Fibroblast of villous mesenchyme (primary cell): ENCODE results near the gene TOP2A. TPM values are rescaled to one million over a fixed set of nuclear protein-coding genes. Genes with fewer than 3 reads are reported as not detected.

Experiments used
- DNase-seq: peaks from one replicate; pipeline ENCODE4 v3.0.0-alpha.2; 2010; ENCODE audit warnings: low read depth
- H3K4me3 ChIP-seq: 2 replicates; pipeline ENCODE4 v1.5.1; 2011; ENCODE audit warnings: low read depth, mild to moderate bottlenecking, low read length
- total RNA-seq: library from RNA; depleted of rRNA; stranded (reverse); fragments of >200 nt; gene quantifications from 2 replicates; pipeline ENCODE4 v1.2.3, GENCODE V29; 2012
- TF ChIP-seq, protein P1 (sequence below): IDR thresholded peaks from 2 replicates; pipeline ENCODE4 v1.5.1; 2012; ENCODE audit warnings: low read depth, mild to moderate bottlenecking, low read length; ENCODE audit not compliant: insufficient read depth

Gene TOP2A
- total RNA-seq, 1 donor, result 105 TPM

DNA sequence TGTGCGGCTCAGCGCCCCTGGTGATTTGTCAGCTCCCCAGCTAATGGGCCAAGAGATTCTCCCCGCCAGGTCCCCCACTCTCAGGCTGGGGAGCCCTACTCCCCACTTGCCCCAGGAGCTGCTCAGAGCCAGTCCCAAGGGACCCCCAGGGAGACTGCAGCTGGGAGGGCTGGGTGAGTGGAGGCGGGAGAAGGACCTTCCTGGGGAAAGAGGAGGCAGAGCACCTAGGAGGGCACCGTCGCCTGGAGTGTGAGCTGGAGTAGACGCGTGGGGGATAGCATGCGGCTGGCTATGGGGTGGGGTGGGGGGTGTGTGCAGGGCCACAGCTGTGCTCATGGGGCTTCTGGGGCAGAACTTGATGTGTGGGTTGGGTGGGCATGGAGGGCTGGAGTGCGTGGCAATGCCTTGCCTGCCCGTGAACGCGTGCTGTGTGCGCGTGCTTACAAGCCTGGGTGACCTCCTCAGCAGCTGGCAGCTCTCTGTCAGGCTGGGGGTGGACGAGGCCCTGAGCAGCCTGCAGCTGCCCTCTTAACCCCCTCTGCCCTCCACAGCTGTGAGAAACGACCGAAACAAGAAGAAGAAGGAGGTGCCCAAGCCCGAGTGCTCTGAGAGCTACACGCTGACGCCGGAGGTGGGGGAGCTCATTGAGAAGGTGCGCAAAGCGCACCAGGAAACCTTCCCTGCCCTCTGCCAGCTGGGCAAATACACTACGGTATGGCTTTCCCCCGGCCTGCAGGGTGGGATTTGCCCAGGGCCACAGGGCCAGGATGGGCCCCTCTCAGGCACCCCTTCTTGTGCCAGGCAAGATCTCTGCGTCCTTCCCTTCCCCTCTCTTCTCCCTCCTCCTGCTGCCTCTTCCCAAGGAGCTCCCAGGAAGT, 66.1 kb downstream of the TOP2A start:
- DNase-seq, result no peak
- TF ChIP-seq, protein P1, sequence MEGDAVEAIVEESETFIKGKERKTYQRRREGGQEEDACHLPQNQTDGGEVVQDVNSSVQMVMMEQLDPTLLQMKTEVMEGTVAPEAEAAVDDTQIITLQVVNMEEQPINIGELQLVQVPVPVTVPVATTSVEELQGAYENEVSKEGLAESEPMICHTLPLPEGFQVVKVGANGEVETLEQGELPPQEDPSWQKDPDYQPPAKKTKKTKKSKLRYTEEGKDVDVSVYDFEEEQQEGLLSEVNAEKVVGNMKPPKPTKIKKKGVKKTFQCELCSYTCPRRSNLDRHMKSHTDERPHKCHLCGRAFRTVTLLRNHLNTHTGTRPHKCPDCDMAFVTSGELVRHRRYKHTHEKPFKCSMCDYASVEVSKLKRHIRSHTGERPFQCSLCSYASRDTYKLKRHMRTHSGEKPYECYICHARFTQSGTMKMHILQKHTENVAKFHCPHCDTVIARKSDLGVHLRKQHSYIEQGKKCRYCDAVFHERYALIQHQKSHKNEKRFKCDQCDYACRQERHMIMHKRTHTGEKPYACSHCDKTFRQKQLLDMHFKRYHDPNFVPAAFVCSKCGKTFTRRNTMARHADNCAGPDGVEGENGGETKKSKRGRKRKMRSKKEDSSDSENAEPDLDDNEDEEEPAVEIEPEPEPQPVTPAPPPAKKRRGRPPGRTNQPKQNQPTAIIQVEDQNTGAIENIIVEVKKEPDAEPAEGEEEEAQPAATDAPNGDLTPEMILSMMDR, result no peak
- no peak overlapping the region for H3K4me3 ChIP-seq

DNA sequence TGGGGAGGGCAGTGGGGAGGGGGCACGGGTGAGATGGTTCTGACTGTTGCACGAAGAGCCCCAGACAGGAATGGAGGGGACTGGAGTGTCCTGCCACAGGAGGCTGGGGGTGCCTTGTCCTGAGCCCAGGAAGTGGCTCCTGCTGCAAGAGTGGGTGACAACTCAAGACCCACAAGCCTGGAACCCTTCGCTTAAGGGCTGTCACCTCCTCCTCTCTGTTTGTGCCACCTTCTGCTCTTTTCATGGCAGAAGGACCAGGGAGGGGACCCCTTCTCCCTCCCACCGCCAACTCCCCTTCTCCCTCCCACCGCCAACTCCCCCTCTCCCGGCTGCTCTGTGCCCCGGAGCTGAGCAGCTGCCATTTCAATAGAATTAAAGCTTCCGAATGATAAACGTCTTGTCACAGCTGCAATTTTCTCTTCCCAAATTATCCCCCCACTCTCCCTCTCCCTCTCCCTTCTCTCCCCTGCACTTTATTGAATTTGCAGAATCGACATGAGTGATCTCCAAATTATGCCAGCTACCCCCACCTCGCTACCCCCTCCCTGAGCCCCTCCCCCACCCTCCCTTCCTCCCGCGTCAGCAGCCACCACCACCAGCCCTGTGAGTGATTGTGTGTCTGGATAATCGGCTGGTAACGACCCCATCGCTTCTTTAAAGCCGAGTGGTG, 66.9 kb downstream of the TOP2A start:
- no peak for DNase-seq
- no peak overlapping the region for H3K4me3 ChIP-seq
- TF ChIP-seq, protein P1, result no peak

DNA sequence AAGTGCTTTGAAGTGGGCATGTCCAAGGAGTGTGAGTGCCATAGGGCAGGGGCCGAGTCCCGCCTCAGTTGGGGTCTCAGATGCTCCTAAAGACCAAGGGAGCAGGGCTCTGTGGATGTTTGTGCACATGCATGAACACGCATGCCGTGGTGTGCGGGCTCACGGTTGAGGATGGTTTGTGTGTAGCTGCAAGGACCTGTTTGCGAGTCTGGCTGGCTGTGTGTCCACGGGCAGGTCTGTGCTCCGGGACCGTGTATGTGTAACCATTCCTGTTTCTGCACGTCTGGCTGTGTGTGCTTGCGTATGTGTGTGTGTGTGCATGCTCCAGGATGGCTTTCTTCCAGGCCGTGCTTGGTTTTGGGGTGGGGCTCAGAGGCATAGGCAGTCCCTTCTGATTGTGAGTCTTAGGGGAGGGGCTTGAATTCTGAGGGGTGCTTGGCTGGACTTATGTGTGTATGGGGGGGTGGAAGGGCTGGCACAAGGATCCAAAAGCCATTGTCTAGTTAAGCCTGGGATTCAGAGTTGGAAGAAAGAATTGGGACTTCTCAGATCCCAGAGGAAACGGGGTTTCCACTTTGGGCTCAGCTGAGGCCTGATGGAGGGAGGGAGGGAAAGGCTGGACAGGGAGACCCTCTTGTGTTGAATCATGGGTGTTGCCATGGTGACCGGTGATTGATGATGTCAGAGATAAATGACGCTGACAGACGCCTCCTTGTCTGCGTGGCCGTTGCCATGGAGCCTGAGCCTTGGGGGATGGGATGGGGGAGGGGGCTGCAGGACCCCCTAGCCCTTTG, 67.6 kb downstream of the TOP2A start:
- TF ChIP-seq, protein P1, result no peak
- H3K4me3 ChIP-seq, result no peak overlapping the region
- no peak for DNase-seq

DNA sequence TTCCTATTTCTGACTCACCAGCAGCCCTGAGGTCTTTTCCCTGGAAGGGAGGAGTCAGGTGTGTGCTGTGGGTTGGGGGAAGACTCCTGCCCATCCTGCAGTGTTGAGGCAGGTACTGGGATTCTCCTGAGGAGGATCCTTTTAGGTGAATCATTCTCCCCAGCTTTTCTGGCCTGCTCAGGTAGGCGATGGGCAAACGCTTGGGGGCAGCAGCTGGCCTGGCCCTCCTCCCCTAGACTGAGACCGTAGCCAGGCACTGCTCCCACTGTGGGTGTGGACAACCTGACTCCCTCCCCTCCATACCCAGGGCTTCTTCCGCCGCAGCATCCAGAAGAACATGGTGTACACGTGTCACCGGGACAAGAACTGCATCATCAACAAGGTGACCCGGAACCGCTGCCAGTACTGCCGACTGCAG, 68.2 kb downstream of the TOP2A start:
- no peak overlapping the region for H3K4me3 ChIP-seq
- TF ChIP-seq, protein P1, result no peak
- no peak for DNase-seq

DNA sequence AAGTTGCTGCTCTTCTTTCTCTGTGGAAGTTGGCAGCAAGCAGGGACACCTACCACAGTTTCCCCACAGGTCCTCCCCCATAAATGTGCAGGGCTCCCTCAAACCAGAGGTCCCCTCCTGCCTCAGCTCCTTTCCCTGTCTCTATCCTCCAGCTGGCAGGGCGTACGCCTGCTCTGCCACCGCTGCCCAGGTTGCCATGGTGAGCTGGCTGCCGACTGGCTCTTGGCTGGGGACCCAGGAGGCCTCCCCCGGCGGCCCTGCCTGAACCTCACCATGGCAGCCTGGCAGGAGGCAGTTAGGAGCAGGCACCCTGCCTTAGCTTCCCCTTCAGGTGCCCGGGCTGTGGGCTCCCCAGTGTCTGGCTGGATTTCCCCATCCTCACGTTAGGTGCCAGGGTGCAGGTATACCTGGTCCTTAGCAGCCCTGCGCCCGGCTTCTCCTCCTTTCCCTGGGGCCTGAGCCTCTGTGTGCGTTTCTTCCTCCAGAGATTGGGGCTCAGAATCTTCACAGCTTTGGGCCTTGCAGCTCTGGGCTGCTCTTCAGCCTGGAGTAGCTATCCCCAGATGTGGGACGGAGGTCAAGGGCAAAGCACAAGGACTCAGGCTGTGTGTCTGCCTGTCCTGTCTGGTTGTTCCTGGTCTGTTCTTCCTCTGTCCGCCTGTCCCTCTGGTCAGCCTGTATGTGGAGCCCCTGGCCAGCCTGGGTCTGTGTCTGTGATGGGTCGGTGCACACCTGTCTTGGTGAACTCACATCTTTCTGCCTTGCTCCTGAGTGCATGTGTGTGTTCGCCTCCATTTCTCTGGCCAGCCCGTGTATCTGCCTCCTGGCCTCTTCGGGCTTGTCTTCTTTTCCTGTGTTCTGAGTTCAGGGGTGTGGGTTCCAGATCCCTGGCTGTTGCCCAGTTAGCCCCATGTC, 68.9 kb downstream of the TOP2A start:
- DNase-seq, result no peak
- TF ChIP-seq, protein P1, result no peak
- H3K4me3 ChIP-seq, result no peak overlapping the region

DNA sequence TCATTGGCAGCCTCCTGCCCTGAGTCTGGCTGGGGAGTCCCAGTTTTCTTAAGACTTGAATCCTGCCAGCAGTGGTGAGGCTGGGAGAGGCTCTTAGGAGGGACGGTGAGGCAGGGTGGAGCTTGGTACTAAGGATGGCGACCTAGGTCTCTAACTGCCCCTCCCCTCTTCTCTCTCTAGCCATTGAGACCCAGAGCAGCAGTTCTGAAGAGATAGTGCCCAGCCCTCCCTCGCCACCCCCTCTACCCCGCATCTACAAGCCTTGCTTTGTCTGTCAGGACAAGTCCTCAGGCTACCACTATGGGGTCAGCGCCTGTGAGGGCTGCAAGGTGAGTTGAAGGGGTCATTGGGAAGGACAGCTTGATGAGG, 69.6 kb downstream of the TOP2A start:
- TF ChIP-seq, protein P1, result no peak

More for the DNA sequence above, 69.6 kb downstream of the TOP2A start:
- no peak for DNase-seq
- H3K4me3 ChIP-seq, result no peak overlapping the region
